GM12864 (cell line): ENCODE measurements around the gene NEDD8.

Experiments used
- DNase-seq: peaks from one replicate; pipeline ENCODE4 v3.0.0-alpha.2; 2011; ENCODE audit warnings: low read depth
- H3K4me3 ChIP-seq: 2 replicates; pipeline ENCODE4 v1.5.1; 2011; ENCODE audit warnings: mild to moderate bottlenecking, low read depth, low read length, control low read depth
- TF ChIP-seq, protein P1 (sequence below): IDR thresholded peaks from 2 replicates; pipeline ENCODE4 v1.5.1; 2011; ENCODE audit warnings: low read depth, mild to moderate bottlenecking, moderate library complexity, low read length, control low read depth, inconsistent platforms; ENCODE audit errors: missing control alignments

The NEDD8 gene

DNA sequence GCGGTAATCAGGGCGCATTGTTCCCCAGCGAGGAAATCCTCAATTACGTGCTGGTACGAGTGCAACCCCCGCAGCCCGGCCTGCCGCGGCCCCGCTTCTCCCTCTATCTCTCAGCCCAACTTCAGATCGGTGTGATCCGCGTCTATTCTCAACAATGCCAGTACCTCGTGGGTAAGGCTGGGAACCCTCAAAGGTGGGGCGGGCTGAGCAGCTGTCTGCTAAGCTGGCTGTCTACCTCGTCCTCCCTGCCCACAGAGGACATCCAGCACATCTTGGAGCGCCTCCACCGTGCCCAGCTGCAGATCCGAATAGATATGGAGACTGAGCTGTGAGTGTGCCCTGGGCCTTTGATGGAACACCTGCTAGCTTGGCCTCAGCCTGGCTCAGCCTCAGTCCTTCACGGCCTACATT lies 59.3 kb downstream of the NEDD8 start:
- TF ChIP-seq, protein P1, sequence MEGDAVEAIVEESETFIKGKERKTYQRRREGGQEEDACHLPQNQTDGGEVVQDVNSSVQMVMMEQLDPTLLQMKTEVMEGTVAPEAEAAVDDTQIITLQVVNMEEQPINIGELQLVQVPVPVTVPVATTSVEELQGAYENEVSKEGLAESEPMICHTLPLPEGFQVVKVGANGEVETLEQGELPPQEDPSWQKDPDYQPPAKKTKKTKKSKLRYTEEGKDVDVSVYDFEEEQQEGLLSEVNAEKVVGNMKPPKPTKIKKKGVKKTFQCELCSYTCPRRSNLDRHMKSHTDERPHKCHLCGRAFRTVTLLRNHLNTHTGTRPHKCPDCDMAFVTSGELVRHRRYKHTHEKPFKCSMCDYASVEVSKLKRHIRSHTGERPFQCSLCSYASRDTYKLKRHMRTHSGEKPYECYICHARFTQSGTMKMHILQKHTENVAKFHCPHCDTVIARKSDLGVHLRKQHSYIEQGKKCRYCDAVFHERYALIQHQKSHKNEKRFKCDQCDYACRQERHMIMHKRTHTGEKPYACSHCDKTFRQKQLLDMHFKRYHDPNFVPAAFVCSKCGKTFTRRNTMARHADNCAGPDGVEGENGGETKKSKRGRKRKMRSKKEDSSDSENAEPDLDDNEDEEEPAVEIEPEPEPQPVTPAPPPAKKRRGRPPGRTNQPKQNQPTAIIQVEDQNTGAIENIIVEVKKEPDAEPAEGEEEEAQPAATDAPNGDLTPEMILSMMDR = no peak
- no peak for DNase-seq

DNA sequence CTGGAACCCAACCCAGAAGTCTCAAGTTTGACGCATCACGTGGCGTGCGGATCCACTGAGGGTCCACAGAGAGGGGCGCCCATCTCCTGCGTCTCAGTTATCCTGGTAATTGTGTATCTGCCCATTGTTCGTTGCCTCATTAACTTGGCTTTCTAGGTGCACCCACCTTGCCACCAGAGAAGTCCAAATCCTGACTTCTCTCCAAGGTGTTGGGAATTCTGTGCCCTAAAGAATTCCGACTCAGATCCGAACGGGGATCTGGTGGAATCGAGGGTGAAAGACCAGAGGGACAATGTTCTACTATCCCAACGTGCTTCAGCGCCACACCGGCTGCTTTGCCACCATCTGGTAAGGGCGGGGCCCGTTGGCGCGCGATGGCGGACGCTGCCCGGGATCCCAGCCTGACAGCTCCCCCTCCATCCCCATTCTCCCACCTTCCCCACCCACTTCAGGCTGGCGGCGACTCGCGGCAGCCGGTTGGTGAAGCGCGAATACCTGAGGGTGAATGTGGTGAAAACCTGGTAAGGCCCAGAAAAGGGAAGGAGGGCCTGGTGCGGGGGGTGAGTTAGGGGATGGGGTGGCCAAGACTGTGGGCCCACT lies 59.8 kb downstream of the NEDD8 start:
- TF ChIP-seq, protein P1 = no peak
- DNase-seq = no peak
- peak overlapping the region; percentile 65 for H3K4me3 ChIP-seq

More for the DNA sequence above, 59.3 kb downstream of the NEDD8 start:
- peak overlapping the region; percentile 65 for H3K4me3 ChIP-seq

DNA sequence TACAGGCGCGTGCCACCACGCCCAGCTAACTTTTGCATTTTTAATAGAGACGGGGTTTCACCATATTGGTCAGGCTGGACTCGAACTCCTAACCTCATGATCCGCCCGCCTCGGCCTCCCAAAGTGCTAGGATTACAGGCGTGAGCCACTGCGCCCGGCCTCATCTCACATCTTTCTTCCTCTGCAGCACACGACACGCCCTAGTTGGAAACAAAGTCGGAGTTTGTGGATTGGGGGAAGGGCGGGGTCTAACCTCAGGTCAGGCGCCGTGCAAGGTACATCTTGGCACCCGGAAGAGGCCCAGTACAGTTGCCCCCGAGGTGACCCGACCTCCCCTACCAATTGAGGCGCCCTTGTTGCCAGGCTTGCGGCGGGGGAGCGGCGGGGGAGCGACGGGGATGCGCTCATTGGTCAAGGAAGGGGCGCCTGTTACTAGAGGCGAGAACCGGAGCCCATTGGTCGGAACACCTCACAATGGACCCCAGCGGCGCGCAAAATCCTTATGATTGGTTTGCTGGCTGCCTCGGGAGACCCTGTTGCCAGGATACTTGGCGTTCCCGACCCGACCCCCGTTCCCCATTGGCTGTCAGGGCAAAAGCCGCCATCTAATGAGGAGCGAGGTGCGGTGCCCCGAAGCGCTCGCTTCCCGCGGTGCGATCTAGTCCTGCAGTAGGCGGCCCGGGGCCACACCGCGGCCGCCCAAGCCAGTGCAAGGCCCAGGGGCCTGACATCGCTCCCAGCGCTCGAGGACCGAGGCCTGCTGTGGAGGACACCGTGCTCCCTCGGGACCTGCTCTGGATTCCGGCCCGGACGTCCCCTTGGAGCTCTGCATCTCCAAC lies 60.5 kb downstream of the NEDD8 start, which contains the start of gene REC8:
Gene REC8 (plus strand): TSS at position 659 of the 839 bp plus-strand sequence. CDS start 473 bp downstream, outside the sequence.
- H3K4me3 ChIP-seq = peak within 1 kb of the TSS; percentile 65
- TF ChIP-seq, protein P1 = no peak
- DNase-seq = peak; percentile 80

DNA sequence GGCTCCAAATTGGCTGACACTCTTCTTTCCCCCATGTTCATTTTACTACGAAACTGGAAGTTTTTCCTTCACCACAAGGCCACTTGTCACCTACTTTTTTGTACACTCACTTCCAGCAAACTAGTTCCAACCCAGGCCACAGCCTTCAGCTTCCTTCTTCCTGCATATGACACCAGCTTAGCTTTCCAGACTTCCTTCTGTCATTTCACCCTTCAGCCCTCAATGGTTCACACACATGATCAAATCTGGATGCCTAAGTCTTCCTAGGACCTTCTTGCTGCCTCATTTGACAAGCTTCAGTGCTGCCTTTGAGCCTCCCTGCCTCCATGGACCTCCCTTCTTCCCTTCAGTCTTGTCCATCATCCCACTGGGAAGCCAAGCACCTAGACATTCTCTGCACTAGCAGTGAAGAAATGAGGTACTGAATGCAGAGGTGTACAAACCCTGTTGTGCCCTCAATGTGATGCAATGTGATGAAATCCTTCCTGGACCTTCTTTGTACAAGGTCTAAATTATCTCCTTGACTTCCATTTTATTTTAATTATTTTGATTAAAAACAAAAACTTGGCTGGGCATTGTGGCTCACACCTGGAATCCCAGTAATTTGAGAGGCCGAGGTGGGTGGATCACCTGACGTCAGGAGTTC lies 64.6 kb downstream of the NEDD8 start:
- no peak overlapping the region for H3K4me3 ChIP-seq
- no peak for DNase-seq
- TF ChIP-seq, protein P1 = no peak
